Panc1 (cell line): ENCODE results near the gene SRRM3.

Experiments used
- CTCF ChIP-seq: fragments of 450-650 bp; IDR thresholded peaks from 2 replicates; pipeline ENCODE4 v1.5.1; 2017; ENCODE audit warnings: mild to moderate bottlenecking
- REST ChIP-seq, 2 experiments: IDR thresholded peaks; 2 replicates each; pipeline ENCODE4 v1.6.1; 2011 to 2012; ENCODE audit warnings: low read depth in 2 of 2, control low read depth in 1 of 2, low read length in 1 of 2, mild to moderate bottlenecking in 1 of 2, moderate library complexity in 1 of 2; ENCODE audit not compliant: insufficient read depth in 1 of 2
- SIN3A ChIP-seq: IDR thresholded peaks from 2 replicates; pipeline ENCODE4 v1.6.1; 2012; ENCODE audit warnings: low read depth, mild to moderate bottlenecking, low read length, moderate library complexity, borderline replicate concordance; ENCODE audit not compliant: insufficient read depth

GRCh38 chr7:76231071-76231470, 29.4 kb downstream of the SRRM3 start:
- TF ChIP-seq CTCF: no peak
- TF ChIP-seq SIN3A: no peak
- no peak for TF ChIP-seq REST (IDR thresholded peaks at IDR 0.05; ENCODE audit: insufficient read depth in 1 of 2, low read depth in 2 of 2, low read length in 1 of 2)
